CD4-positive, alpha-beta memory T cell (primary cell): ENCODE results near the gene PDE4D. TPM values are rescaled to one million over a fixed set of nuclear protein-coding genes. Genes with fewer than 3 reads are reported as not detected.
"Not testable (repeated sequence)": the region's sequence is repeated elsewhere in the genome, so short reads cannot be mapped to it uniquely, and the experiment has no call there.

Experiments used
- CTCF ChIA-PET: fragments of 350-600 bp; sonication (Branson Sonifier 250); formaldehyde crosslinking; loops from one replicate; lab custom pipeline; 2021; ENCODE audit warnings: inconsistent platforms; ENCODE audit not compliant: partially characterized antibody; lab: Charles Lee
- POLR2A ChIA-PET: fragments of 350-600 bp; sonication (Branson Sonifier 250); formaldehyde crosslinking; loops from one replicate; lab custom pipeline; 2021; ENCODE audit not compliant: partially characterized antibody; lab: Charles Lee
- DNase-seq, 5 donors: peaks; one replicate each; pipeline versions ENCODE4 v3.0.0 to v3.0.0-alpha.2; 2020 to 2022; ENCODE audit warnings: mixed read lengths in 1 of 5
- H3K27ac ChIP-seq: one replicate; pipeline ENCODE4 v1.7.0; 2013; ENCODE audit warnings: low read depth, low read length
- H3K27me3 ChIP-seq: 2 replicates; pipeline ENCODE4 v1.7.0; 2013; ENCODE audit warnings: mild to moderate bottlenecking, low read length, moderate library complexity; ENCODE audit not compliant: insufficient read depth
- H3K36me3 ChIP-seq: 2 replicates; pipeline ENCODE4 v1.7.0; 2013; ENCODE audit warnings: mild to moderate bottlenecking, low read length, moderate library complexity; ENCODE audit not compliant: insufficient read depth
- H3K4me1 ChIP-seq: 2 replicates; pipeline ENCODE4 v1.7.0; 2013; ENCODE audit warnings: mild to moderate bottlenecking, low read length, moderate library complexity; ENCODE audit not compliant: insufficient read depth
- H3K4me3 ChIP-seq, 2 donors: one replicate each; pipeline ENCODE4 v1.7.0; 2013; ENCODE audit warnings: low read length in 2 of 2, mild to moderate bottlenecking in 1 of 2
- H3K9me3 ChIP-seq, 2 donors: one replicate each; pipeline ENCODE4 v1.7.0; 2013; ENCODE audit warnings: low read length in 2 of 2, control low read depth in 1 of 2; ENCODE audit not compliant: control insufficient read depth in 1 of 2
- H3K27ac Mint-ChIP-seq, 7 donors: one replicate each; pipeline ENCODE4 v1.8.0; 2020 to 2021; ENCODE audit warnings: mixed read lengths in 7 of 7, mild to moderate bottlenecking in 6 of 7, inconsistent platforms in 3 of 7, moderate library complexity in 3 of 7
- H3K27me3 Mint-ChIP-seq, 2 donors: one replicate each; pipeline ENCODE4 v1.8.0; 2020 to 2021; ENCODE audit warnings: mixed read lengths in 2 of 2
- H3K36me3 Mint-ChIP-seq, 2 donors: one replicate each; pipeline ENCODE4 v1.8.0; 2020 to 2021; ENCODE audit warnings: mixed read lengths in 2 of 2, inconsistent platforms in 1 of 2, mild to moderate bottlenecking in 1 of 2
- H3K4me1 Mint-ChIP-seq, 4 donors: one replicate each; pipeline ENCODE4 v1.8.0; 2020 to 2021; ENCODE audit warnings: mixed read lengths in 4 of 4, mild to moderate bottlenecking in 1 of 4
- H3K4me3 Mint-ChIP-seq, 8 donors: one replicate each; pipeline ENCODE4 v1.8.0; 2020 to 2021; ENCODE audit warnings: mixed read lengths in 8 of 8, mild to moderate bottlenecking in 7 of 8, moderate library complexity in 6 of 8, inconsistent platforms in 3 of 8
- H3K9me3 Mint-ChIP-seq, 8 donors: one replicate each; pipeline ENCODE4 v1.8.0; 2020 to 2021; ENCODE audit warnings: mixed read lengths in 8 of 8, mild to moderate bottlenecking in 5 of 8, inconsistent platforms in 3 of 8, moderate library complexity in 1 of 8
- intact Hi-C: fragments of 100-400 bp; cut with micrococcal nuclease; formaldehyde crosslinking; loops from one replicate; pipeline ENCODE4 v1.15.1; 2023
- polyA plus RNA-seq, 2 donors: library from polyadenylated mRNA; unstranded; fragments of 300-500 nt; fragmentation: Illumina TruSeq; gene quantifications; one replicate each; pipeline ENCODE4 v1.2.3, GENCODE V29; 2021
- total RNA-seq, 2 experiments: library from RNA; stranded (reverse); gene quantifications; one replicate each; pipeline ENCODE4 v1.2.3, GENCODE V29; 2021

The PDE4D gene
- total and polyA plus RNA-seq, 4 experiments from 2014 or later: 12.3 to 49.7 (median 30.3) TPM

DNA sequence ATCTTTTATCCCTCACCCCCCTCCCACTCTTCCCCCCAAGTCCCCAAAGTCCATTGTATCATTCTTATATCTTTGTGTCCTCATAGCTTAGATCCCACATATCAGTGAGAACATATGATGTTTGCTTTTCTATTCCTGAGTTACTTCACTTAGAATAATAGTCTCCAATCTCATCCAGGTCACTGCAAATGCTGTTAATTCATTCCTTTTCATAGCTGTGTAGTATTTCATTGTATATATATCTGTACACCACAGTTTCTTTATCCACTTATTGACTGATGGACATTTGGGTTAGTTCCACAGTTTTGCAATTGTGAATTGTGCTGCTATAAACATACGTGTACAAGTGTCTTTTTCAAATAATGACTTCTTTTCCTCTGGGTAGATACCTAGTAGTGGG lies 591.0 kb downstream of the PDE4D start:
- H3K4me1 Mint-ChIP-seq, H3K27me3 Mint-ChIP-seq, H3K36me3 Mint-ChIP-seq, H3K4me1 ChIP-seq, H3K27ac Mint-ChIP-seq, H3K4me3 Mint-ChIP-seq, H3K27me3 ChIP-seq, H3K9me3 ChIP-seq, H3K4me3 ChIP-seq, H3K27ac ChIP-seq, CTCF ChIA-PET, POLR2A ChIA-PET, intact Hi-C loops, H3K36me3 ChIP-seq, DNase-seq, H3K9me3 Mint-ChIP-seq: not testable (repeated sequence)

DNA sequence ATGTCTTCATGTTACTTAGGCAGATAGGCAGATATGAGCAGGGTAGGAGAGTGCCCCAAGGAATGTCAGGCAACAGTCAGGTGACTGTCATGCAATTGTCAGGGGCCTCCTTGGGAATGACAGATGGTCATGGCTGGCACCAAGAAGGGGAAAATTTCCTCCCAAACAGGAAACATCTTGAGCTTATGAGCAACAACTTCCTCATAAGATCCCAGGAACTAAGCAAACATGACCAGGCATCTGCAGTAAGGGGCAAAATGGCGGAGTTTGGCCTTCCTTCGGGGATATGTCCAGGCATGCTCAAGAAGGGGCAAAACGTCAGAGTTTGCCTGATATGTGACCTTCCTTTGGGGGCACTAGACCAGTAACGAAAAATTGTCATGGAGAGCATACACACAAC lies 591.8 kb downstream of the PDE4D start:
- intact Hi-C loops: no loop called here
- H3K27ac ChIP-seq: no peak overlapping the region
- CTCF ChIA-PET: interaction anchor here (1.2 kb wide), 1 partner anchor 11 kb away, joined by 3 read pairs; no protein-coding TSS in a partner anchor
- H3K27ac Mint-ChIP-seq: no peak overlapping the region
- H3K4me1 Mint-ChIP-seq: peaks cover 7 to 16% (median 10%) of the 10 kb centered on the region in 4 donors
- no peaks in the 10 kb centered on the region for H3K27me3 ChIP-seq
- no peak for DNase-seq
- peaks cover 0 to 3% (median 0%) of the 10 kb centered on the region in 8 donors for H3K9me3 Mint-ChIP-seq
- H3K36me3 Mint-ChIP-seq: no peaks in the 10 kb centered on the region
- peaks cover 0 to 2% of the 10 kb centered on the region in 2 donors for H3K27me3 Mint-ChIP-seq
- no peak overlapping the region for H3K4me3 Mint-ChIP-seq
- no peaks in the 10 kb centered on the region for H3K4me1 ChIP-seq
- no peaks in the 10 kb centered on the region for H3K9me3 ChIP-seq
- H3K4me3 ChIP-seq: no peak overlapping the region
- POLR2A ChIA-PET: no interaction called here
- no peaks in the 10 kb centered on the region for H3K36me3 ChIP-seq

DNA sequence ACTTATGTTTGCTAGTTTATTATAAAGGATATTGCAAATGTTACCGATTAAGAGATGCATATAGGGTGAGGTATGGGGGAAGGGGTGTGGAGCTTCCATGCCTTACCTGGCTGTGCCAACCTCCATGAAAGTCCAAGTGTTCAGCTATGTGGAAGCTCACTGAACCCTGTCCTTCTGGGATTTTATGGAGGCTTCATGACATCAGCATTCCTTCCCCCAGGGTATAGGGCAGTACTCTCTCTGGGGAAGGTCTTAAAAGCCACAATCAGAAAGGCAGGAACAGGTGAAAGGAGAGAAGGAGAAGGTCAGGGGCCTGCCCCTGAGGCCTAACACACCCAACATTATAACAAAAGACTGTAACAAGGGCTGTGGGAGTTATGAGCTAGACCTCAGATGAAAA lies 592.6 kb downstream of the PDE4D start:
- Mint-ChIP-seq H3K4me1 (peaks cover 9 to 21% (median 13%) of the 10 kb centered on the region in 4 donors), H3K36me3 (no peaks in the 10 kb centered on the region), H3K27me3 (no peaks in the 10 kb centered on the region), H3K4me3 (no peak overlapping the region), H3K27ac (no peak overlapping the region), H3K9me3 (peaks cover 0 to 3% (median 0%) of the 10 kb centered on the region in 8 donors)
- POLR2A ChIA-PET: no interaction called here
- intact Hi-C loops: no loop called here
- DNase-seq: no peak
- no peaks in the 10 kb centered on the region for H3K27me3 ChIP-seq
- CTCF ChIA-PET: interaction anchor here (1.2 kb wide), 1 partner anchor 10 kb away, joined by 3 read pairs; no protein-coding TSS in a partner anchor
- H3K4me3 ChIP-seq: no peak overlapping the region
- H3K9me3 ChIP-seq: no peaks in the 10 kb centered on the region
- no peak overlapping the region for H3K27ac ChIP-seq
- H3K36me3 ChIP-seq: no peaks in the 10 kb centered on the region
- no peaks in the 10 kb centered on the region for H3K4me1 ChIP-seq

GRCh38 chr5:59299006-59299405 lies 594.5 kb downstream of the PDE4D start:
- no peaks in the 10 kb centered on the region for H3K9me3 ChIP-seq
- H3K4me1 ChIP-seq: no peaks in the 10 kb centered on the region
- H3K4me3 Mint-ChIP-seq: no peak overlapping the region
- POLR2A ChIA-PET: no interaction called here
- DNase-seq: no peak
- no peaks in the 10 kb centered on the region for H3K27me3 Mint-ChIP-seq
- H3K36me3 ChIP-seq: no peaks in the 10 kb centered on the region
- H3K4me3 ChIP-seq: no peak overlapping the region
- no peaks in the 10 kb centered on the region for H3K27me3 ChIP-seq
- peaks cover 0 to 3% (median 0%) of the 10 kb centered on the region in 8 donors for H3K9me3 Mint-ChIP-seq
- no peak overlapping the region for H3K27ac Mint-ChIP-seq
- H3K36me3 Mint-ChIP-seq: no peaks in the 10 kb centered on the region
- peaks cover 10 to 21% (median 13%) of the 10 kb centered on the region in 4 donors for H3K4me1 Mint-ChIP-seq
- no peak overlapping the region for H3K27ac ChIP-seq
- intact Hi-C loops: no loop called here
- CTCF ChIA-PET: no interaction called here

- Histone ChIP-seq H3K4me1 (no peaks in the 10 kb centered on the region), H3K4me3 (peak overlapping the region in 1 of 2 donors; percentile 2), H3K9me3 (no peaks in the 10 kb centered on the region), H3K27me3 (no peaks in the 10 kb centered on the region), H3K27ac (no peak overlapping the region), H3K36me3 (no peaks in the 10 kb centered on the region)
- Mint-ChIP-seq H3K27me3 (no peaks in the 10 kb centered on the region), H3K27ac (peak overlapping the region in 5 of 7 donors; percentile 53 to 69 (median 63)), H3K36me3 (no peaks in the 10 kb centered on the region), H3K9me3 (peaks cover 0 to 3% (median 0%) of the 10 kb centered on the region in 8 donors), H3K4me3 (peak overlapping the region in 7 of 8 donors; percentile 58 to 84 (median 80)), H3K4me1 (peaks cover 10 to 21% (median 13%) of the 10 kb centered on the region in 4 donors)
- CTCF ChIA-PET: interaction anchor here (0.7 kb wide), 1 partner anchor 123 kb away, joined by 3 read pairs; no protein-coding TSS in a partner anchor
- POLR2A ChIA-PET: no interaction called here
- DNase-seq: peak in 1 of 5 donors; percentile 1
- intact Hi-C loops: no loop called here
Measured at GRCh38 chr5:59296317-59297264, 596.9 kb downstream of the PDE4D start.

DNA sequence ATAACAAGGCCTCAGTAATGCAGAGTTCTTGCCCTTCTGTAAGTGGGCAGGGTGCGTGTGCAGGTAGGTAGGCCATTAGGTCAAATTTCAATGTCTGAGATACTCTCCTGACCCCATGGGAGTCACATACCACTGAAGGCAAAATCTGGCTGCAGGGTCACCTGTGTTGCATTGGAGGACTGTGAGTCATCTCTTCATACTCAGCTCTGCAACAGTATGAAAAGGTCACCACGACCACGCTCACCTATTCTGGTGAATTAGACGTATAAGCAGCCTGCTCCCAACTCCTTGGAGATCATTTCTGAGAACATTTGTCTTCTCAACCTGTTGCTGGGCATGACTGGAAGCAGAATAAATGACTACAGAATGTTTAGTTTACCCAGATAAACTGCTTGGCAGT lies 599.8 kb downstream of the PDE4D start:
- Mint-ChIP-seq H3K27ac (peak overlapping the region in 1 of 7 donors; percentile 5), H3K36me3 (no peaks in the 10 kb centered on the region), H3K9me3 (no peaks in the 10 kb centered on the region), H3K4me1 (peaks cover 10 to 21% (median 13%) of the 10 kb centered on the region in 4 donors), H3K4me3 (no peak overlapping the region), H3K27me3 (no peaks in the 10 kb centered on the region)
- no peak overlapping the region for H3K4me3 ChIP-seq
- no peaks in the 10 kb centered on the region for H3K4me1 ChIP-seq
- intact Hi-C loops: no loop called here
- no peaks in the 10 kb centered on the region for H3K9me3 ChIP-seq
- ChIA-PET CTCF (no interaction called here), POLR2A (no interaction called here)
- no peaks in the 10 kb centered on the region for H3K36me3 ChIP-seq
- H3K27me3 ChIP-seq: no peaks in the 10 kb centered on the region
- DNase-seq: no peak
- H3K27ac ChIP-seq: no peak overlapping the region

DNA sequence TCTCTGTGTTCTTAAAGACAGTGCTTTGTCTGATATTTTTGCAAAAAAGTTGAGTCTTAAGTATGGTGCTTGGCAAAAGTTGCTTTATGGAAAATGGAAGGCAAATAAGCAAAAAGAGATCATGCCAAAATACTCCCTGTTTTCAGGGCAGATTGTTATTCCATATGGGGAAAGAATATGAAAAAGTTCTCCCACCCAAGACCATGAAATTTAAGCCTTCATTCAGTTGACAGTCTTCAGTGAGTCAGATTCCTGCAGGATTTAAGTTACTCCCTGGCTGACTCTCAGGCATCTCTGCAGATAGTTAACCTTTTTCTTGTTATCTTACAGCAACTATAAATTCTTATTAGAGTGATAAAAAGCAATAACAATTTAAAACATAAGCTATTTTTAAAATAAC lies 601.6 kb downstream of the PDE4D start:
- H3K27me3 ChIP-seq: no peaks in the 10 kb centered on the region
- no peak overlapping the region for H3K4me3 ChIP-seq
- intact Hi-C loops: no loop called here
- H3K27ac Mint-ChIP-seq: no peak overlapping the region
- CTCF ChIA-PET: no interaction called here
- no peak overlapping the region for H3K4me3 Mint-ChIP-seq
- peaks cover 4% of the 10 kb centered on the region in 2 donors for H3K27me3 Mint-ChIP-seq
- H3K36me3 ChIP-seq: no peaks in the 10 kb centered on the region
- DNase-seq: no peak
- POLR2A ChIA-PET: no interaction called here
- H3K9me3 Mint-ChIP-seq: no peaks in the 10 kb centered on the region
- H3K36me3 Mint-ChIP-seq: no peaks in the 10 kb centered on the region
- peaks cover 4 to 7% (median 6%) of the 10 kb centered on the region in 4 donors for H3K4me1 Mint-ChIP-seq
- no peaks in the 10 kb centered on the region for H3K9me3 ChIP-seq
- H3K4me1 ChIP-seq: no peaks in the 10 kb centered on the region
- no peak overlapping the region for H3K27ac ChIP-seq
